A549 (cell line): ENCODE results near the gene PITPNM2.

ENCODE experiments used
- FOSL2 ChIP-seq, 2 experiments: fragments of 450-650 bp in 1 of 2; fragments of >200 bp in 1 of 2; sonication (Bioruptor Twin) in 1 of 2; formaldehyde crosslinking; IDR thresholded peaks; 2 replicates each; pipeline versions ENCODE4 v1.5.0 to v1.6.1; 2016 to 2020; ENCODE audit warnings: mild to moderate bottlenecking in 1 of 2, moderate library complexity in 1 of 2
- MAFK ChIP-seq: fragments of 450-650 bp; IDR thresholded peaks from 2 replicates; pipeline ENCODE4 v1.6.1; 2014; ENCODE audit not compliant: partially characterized antibody

- TF ChIP-seq FOSL2 (IDR thresholded peaks at IDR 0.05) (no peak), FOSL2 (CRISPR knock-in tag; IDR thresholded peaks at IDR 0.05) (no peak), MAFK (no peak)
These were observed 13.3 kb upstream of the PITPNM2 start for GRCh38 chr12:123164222-123164621.
